ENCODE data around the gene BCAT1. TPM values are rescaled to one million over a fixed set of nuclear protein-coding genes. Genes with fewer than 3 reads are reported as not detected.
A peak's percentile ranks its signal among the peaks of the same experiment; 100 is the strongest.

Gene BCAT1
- total and polyA plus RNA-seq, 9 of the 15 experiments (the other 6 are each of a cell fraction or from before 2014, with no cell fraction given) = 38.5 to 157 (median 66.8) TPM

DNA sequence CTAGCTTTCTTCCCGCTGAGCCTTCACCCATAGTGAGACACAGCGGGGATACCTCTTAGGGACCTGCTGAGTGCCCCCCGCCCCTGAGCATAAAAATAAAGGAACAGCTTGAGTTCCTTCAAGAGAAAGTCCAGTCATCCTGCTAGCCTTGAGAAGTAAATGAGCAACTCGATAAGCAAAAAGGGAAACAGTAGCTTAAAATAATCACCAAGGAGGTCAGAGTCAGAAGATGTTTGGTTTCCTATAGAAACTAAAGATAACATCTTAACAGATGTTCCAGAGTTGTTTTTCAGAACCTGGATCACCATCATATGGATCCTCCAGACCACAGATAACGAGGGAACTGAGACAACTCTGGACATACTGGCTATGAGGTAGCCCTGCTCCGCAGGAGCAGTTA lies 94.0 kb downstream of the BCAT1 start:
- H3K9me1 ChIP-seq (ENCODE audit: control insufficient read depth, insufficient read depth, low read length) = no peaks in the 10 kb centered on the region
- H3K27ac ChIP-seq (ENCODE audit: extremely low read depth, low read depth, low read length) = peak overlapping the region; percentile 38; the same call in 1 of the 3 replicates
- POLR2A ChIA-PET = interaction anchor here (1.0 to 1.6 kb wide), 2 partner anchors 10 to 27 kb away, joined by 4 read pairs; no protein-coding TSS in a partner anchor
- intact Hi-C loops (cut with micrococcal nuclease) = loop anchor here (5.0 kb wide), 1 partner anchor 97 kb away; no protein-coding TSS in a partner anchor
- TF ChIP-seq ARID1B (IDR thresholded peaks at IDR 0.05) = 0 out of 2 replicates have a peak, but pooled peaks have one; percentile 10
- TF ChIP-seq ZBTB17 (CRISPR knock-in tag; IDR thresholded peaks at IDR 0.05) = no peak
- TF ChIP-seq, protein P1, sequence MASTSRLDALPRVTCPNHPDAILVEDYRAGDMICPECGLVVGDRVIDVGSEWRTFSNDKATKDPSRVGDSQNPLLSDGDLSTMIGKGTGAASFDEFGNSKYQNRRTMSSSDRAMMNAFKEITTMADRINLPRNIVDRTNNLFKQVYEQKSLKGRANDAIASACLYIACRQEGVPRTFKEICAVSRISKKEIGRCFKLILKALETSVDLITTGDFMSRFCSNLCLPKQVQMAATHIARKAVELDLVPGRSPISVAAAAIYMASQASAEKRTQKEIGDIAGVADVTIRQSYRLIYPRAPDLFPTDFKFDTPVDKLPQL (IDR thresholded peaks at IDR 0.05; ENCODE audit: extremely low read depth, insufficient read length) = no peak
- TF ChIP-seq NFE2 (IDR thresholded peaks at IDR 0.05; ENCODE audit: low read depth) = 0 out of 2 replicates have a peak, but pooled peaks have one; percentile 10
- no peak for TF ChIP-seq TAL1 (IDR thresholded peaks at IDR 0.05)
- peak; percentile 58 for TF ChIP-seq RFX1 (IDR thresholded peaks at IDR 0.05)
- TF ChIP-seq FOXJ2 (tag; IDR thresholded peaks at IDR 0.05) = peak; percentile 91
- CTCF ChIA-PET (ENCODE audit: low intra/inter-chr PET ratio) = no interaction called here
- in situ Hi-C loops (cut with MboI) = no loop called here
- no peak for FAIRE-seq
- BruUV-seq (replicated peaks) = no TSS peak
- no peaks in the 10 kb centered on the region for H3K27me3 ChIP-seq (ENCODE audit: control insufficient read depth in 2 of 2, insufficient read depth in 2 of 2, low read length in 2 of 2)
- H4K20me1 ChIP-seq (replicated peaks; ENCODE audit: control insufficient read depth, insufficient read depth, low read length) = no peaks in the 10 kb centered on the region
- 38% methylated on average over 5 of the region's 6 CpGs for WGBS (ENCODE audit: insufficient coverage, low coverage, missing lambda C conversion rate)
- no peak overlapping the region for H2AFZ ChIP-seq (ENCODE audit: low read depth, low read length)
- H3K36me3 ChIP-seq (ENCODE audit: control insufficient read depth, insufficient read depth, low read length) = peaks cover 22% of the 10 kb centered on the region; the same call in 2 of the 3 replicates
- DNase-seq (ENCODE audit: extremely low read depth in 1 of 4, low spot score in 3 of 4) = peak in 1 of 4 experiments; percentile 19
- H3K9me3 ChIP-seq (replicated peaks; ENCODE audit: control insufficient read depth, insufficient read depth, low read depth, low read length) = no peaks in the 10 kb centered on the region
- no peak overlapping the region for H3K9ac ChIP-seq (ENCODE audit: insufficient read depth in 1 of 2, low read depth in 2 of 2, low read length in 2 of 2)
- peaks cover 16% of the 10 kb centered on the region; the same call in 2 of the 3 replicates for H3K79me2 ChIP-seq (ENCODE audit: control insufficient read depth, insufficient read depth, low read length)
- H3K4me2 ChIP-seq (ENCODE audit: insufficient read depth, low read length) = no peak overlapping the region
- H3K4me3 ChIP-seq = no peak overlapping the region
- peaks cover 0 to 5% of the 10 kb centered on the region in 2 experiments; a peak in 2 of 5 replicates for H3K4me1 ChIP-seq (replicated peaks in 1 of 2; ENCODE audit: control insufficient read depth in 2 of 2, insufficient read depth in 2 of 2, low read length in 2 of 2)
- peak; percentile 20; the same call in 1 of the 3 replicates for ATAC-seq
